ENCODE data around the gene AMOT. TPM values are rescaled to one million over a fixed set of nuclear protein-coding genes. Genes with fewer than 3 reads are reported as not detected.

The AMOT gene
- total RNA-seq, 6 donors from 2014 or later, result 4.2 to 18.9 (median 8.0) TPM

DNA sequence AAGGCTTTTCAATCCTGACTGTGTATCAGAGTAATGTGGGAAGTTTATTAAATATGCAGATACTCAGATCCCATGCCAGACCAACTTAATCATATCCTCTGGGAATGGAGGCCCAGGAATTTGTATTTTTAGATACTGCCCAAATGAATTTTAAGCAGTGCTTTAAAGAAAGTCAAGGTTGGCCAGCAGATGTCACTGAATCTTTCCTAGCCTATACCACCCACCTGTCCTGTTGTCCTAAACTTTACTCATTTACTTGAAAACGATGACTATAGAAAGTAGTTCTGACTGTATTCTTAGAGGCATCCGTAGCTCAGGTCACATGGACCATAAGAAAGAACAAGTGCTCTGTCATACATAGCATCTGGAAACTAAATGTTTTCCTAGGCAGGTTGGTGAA lies 79.9 kb downstream of the AMOT start:
- no peak for DNase-seq
- H3K27ac ChIP-seq, result no peak overlapping the region
- WGBS, 2 donors, result 46 to 49% methylated on average over 2 of the region's 2 CpGs
- H3K4me3 ChIP-seq, result no peak overlapping the region
- H3K36me3 ChIP-seq, result no peaks in the 10 kb centered on the region
- no peaks in the 10 kb centered on the region for H3K27me3 ChIP-seq
- ATAC-seq (ENCODE audit: low FRiP score in 2 of 2), result no peak
- no peaks in the 10 kb centered on the region for H3K4me1 ChIP-seq
- TF ChIP-seq POLR2AphosphoS5 (IDR thresholded peaks at IDR 0.05) (no peak), EP300 (IDR thresholded peaks at IDR 0.05) (no peak), POLR2A (IDR thresholded peaks at IDR 0.05) (no peak)
- TF ChIP-seq, protein P1, sequence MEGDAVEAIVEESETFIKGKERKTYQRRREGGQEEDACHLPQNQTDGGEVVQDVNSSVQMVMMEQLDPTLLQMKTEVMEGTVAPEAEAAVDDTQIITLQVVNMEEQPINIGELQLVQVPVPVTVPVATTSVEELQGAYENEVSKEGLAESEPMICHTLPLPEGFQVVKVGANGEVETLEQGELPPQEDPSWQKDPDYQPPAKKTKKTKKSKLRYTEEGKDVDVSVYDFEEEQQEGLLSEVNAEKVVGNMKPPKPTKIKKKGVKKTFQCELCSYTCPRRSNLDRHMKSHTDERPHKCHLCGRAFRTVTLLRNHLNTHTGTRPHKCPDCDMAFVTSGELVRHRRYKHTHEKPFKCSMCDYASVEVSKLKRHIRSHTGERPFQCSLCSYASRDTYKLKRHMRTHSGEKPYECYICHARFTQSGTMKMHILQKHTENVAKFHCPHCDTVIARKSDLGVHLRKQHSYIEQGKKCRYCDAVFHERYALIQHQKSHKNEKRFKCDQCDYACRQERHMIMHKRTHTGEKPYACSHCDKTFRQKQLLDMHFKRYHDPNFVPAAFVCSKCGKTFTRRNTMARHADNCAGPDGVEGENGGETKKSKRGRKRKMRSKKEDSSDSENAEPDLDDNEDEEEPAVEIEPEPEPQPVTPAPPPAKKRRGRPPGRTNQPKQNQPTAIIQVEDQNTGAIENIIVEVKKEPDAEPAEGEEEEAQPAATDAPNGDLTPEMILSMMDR (IDR thresholded peaks at IDR 0.05), result no peak
- H3K9me3 ChIP-seq, result no peaks in the 10 kb centered on the region

DNA sequence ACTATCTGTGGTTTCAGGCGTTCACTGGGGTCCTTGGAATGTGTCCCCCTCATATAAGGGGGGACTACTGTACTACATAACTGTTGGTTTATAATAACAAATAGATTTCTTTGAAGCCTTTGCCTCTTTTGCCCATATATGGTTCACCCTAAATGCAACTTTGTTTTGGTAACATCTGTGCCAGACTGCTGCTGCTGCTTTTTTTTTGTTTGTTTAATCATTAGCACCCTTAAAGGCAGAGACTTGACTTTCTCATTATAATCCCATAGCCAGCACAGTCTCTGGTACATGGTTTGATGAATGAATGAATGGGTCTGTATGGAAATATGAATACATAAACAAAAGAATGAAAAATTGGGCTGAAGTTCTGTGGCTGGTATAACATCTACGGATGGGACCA lies 80.7 kb downstream of the AMOT start:
- WGBS, 2 donors, result 57 to 71% methylated on average over 2 of the region's 2 CpGs
- H3K36me3 ChIP-seq, result no peaks in the 10 kb centered on the region
- H3K27ac ChIP-seq, result no peak overlapping the region
- H3K4me3 ChIP-seq, result no peak overlapping the region
- H3K9me3 ChIP-seq, result no peaks in the 10 kb centered on the region
- no peaks in the 10 kb centered on the region for H3K27me3 ChIP-seq
- DNase-seq (no peak), ATAC-seq (ENCODE audit: low FRiP score in 2 of 2) (no peak)
- H3K4me1 ChIP-seq, result no peaks in the 10 kb centered on the region
- TF ChIP-seq, protein P1 (IDR thresholded peaks at IDR 0.05), result no peak
- TF ChIP-seq POLR2A (IDR thresholded peaks at IDR 0.05) (no peak), EP300 (IDR thresholded peaks at IDR 0.05) (no peak), POLR2AphosphoS5 (IDR thresholded peaks at IDR 0.05) (no peak)

DNA sequence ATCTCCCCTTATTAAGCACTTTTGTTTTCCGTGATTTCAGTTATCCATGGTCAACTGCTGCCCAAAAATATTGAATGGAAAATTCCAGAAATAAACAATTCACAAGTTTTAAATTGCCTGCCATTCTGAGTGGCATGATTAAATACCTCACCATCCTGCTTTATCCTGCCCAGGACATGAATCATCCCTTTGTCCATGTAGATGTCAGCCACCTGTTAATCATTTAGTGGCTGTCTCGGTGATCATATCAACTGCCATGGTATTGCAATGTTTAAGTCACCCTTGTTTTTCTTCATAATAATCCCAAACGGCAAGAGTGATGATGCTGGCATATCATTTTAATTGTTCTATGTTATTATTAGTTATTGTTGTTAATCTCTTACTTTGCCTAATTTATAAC lies 81.1 kb downstream of the AMOT start:
- Histone ChIP-seq H3K4me1 (no peaks in the 10 kb centered on the region), H3K27me3 (no peaks in the 10 kb centered on the region), H3K36me3 (no peaks in the 10 kb centered on the region), H3K27ac (no peak overlapping the region), H3K9me3 (no peaks in the 10 kb centered on the region), H3K4me3 (no peak overlapping the region)
- 59 to 61% methylated on average over 3 of the region's 3 CpGs for WGBS, 2 donors
- DNase-seq (no peak), ATAC-seq (ENCODE audit: low FRiP score in 2 of 2) (no peak)
- TF ChIP-seq, protein P1 (IDR thresholded peaks at IDR 0.05), result no peak
- TF ChIP-seq EP300 (IDR thresholded peaks at IDR 0.05) (no peak), POLR2AphosphoS5 (IDR thresholded peaks at IDR 0.05) (no peak), POLR2A (IDR thresholded peaks at IDR 0.05) (no peak)

DNA sequence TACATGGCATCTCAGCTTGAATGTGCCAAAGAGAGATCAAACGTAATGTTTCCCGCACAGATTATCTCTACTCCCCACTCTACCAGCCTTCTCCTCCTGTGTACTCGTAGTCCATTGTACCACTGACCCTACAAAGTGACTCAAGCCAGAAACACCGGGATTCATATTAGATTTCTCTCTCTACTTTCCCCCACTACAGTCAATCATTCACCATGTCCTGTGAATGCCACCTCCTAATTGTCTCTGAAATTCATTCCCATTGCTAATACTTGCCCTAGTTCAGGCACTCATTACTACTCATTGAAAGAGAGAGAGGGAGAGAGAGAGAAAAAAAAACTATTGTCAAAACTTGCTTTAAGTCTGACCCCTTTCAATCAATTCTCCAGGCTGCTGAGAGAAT lies 82.7 kb downstream of the AMOT start:
- Histone ChIP-seq H3K9me3 (no peaks in the 10 kb centered on the region), H3K4me1 (no peaks in the 10 kb centered on the region), H3K27me3 (no peaks in the 10 kb centered on the region), H3K4me3 (no peak overlapping the region), H3K27ac (no peak overlapping the region), H3K36me3 (no peaks in the 10 kb centered on the region)
- TF ChIP-seq POLR2AphosphoS5 (IDR thresholded peaks at IDR 0.05) (no peak), POLR2A (IDR thresholded peaks at IDR 0.05) (no peak), EP300 (IDR thresholded peaks at IDR 0.05) (no peak)
- TF ChIP-seq, protein P1 (IDR thresholded peaks at IDR 0.05), result no peak
- no peak for ATAC-seq (ENCODE audit: low FRiP score in 2 of 2)
- 76 to 86% methylated on average over 4 of the region's 4 CpGs for WGBS, 2 donors
- DNase-seq, result no peak

DNA sequence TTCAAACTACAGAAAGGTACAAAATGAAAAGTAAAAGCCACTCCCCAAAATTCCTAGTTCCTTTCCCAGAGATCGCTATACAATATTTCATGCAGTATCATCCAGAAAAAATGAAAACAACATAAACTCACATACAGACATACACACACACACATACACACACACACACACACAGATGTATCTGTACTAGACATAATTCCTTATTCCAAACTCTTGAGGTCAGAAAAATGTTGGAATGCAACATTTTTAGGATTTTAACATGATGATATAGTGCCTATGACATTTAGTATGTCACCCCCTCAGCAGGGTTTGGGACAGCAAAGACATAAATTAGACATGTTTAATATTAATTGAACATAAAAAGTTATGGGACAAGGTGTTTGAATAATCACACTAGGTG lies 87.5 kb downstream of the AMOT start:
- Histone ChIP-seq H3K27me3 (no peaks in the 10 kb centered on the region), H3K9me3 (no peaks in the 10 kb centered on the region), H3K27ac (no peak overlapping the region), H3K4me3 (no peak overlapping the region), H3K36me3 (no peaks in the 10 kb centered on the region), H3K4me1 (no peaks in the 10 kb centered on the region)
- DNase-seq (no peak), ATAC-seq (ENCODE audit: low FRiP score in 2 of 2) (no peak)
- WGBS, 2 donors, result 77 to 86% methylated on average over 1 of the region's 1 CpG
- TF ChIP-seq POLR2AphosphoS5 (IDR thresholded peaks at IDR 0.05), result no peak
- TF ChIP-seq POLR2A (IDR thresholded peaks at IDR 0.05), result no peak
- TF ChIP-seq EP300 (IDR thresholded peaks at IDR 0.05), result no peak
- TF ChIP-seq, protein P1 (IDR thresholded peaks at IDR 0.05), result no peak
